Measurements from ENCODE around the gene SH3PXD2B. TPM values are rescaled to one million over a fixed set of nuclear protein-coding genes. Genes with fewer than 3 reads are reported as not detected.

The SH3PXD2B gene
- polyA plus RNA-seq, 3 donors = 0.19 to 0.77 (median 0.31) TPM

DNA sequence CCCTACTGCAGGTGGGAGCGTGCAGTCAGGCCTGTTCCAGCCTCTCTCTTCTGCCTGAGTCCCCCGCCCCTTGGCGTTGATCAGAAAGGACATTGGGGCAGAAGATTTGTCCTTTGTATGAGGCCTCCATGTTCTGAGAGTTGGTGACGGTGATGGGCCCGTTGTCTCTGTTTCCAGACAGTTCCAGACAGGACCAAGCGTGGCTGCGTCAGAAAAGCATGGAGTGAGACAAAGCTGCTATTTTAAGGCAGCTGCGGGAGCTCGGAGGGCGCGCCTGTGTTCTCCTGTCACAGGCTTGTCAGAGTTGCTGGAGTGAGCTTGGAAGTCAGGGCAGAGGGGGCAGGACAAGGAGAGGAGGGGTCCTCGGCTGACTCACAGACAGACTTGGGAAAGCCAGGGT, 32.1 kb upstream of the SH3PXD2B start:
- Histone ChIP-seq H2AFZ (ENCODE audit: insufficient read depth, low read depth, low read length, poor library complexity, severe bottlenecking) (no peak overlapping the region), H3K9me3 (replicated peaks in 1 of 2; ENCODE audit: control insufficient read depth in 1 of 2, insufficient read depth in 1 of 2, low read length in 2 of 2) (peaks cover 6% of the 10 kb centered on the region in 2 donors), H3K9ac (ENCODE audit: insufficient read depth, low read length, poor library complexity, severe bottlenecking) (no peak overlapping the region), H4K20me1 (ENCODE audit: insufficient read depth, low read length) (no peaks in the 10 kb centered on the region), H3K4me2 (replicated peaks; ENCODE audit: extremely low read depth, low read length, poor library complexity, severe bottlenecking) (no peak overlapping the region), H3K27me3 (ENCODE audit: control insufficient read depth in 2 of 2, insufficient read depth in 2 of 2, low read length in 2 of 2) (no peaks in the 10 kb centered on the region), H3K4me3 (replicated peaks in 1 of 3; ENCODE audit: low read depth in 2 of 3, low read length in 3 of 3) (no peak overlapping the region), H3K36me3 (replicated peaks in 1 of 2; ENCODE audit: control insufficient read depth in 1 of 2, insufficient read depth in 2 of 2, low read length in 2 of 2) (no peaks in the 10 kb centered on the region), H3K27ac (ENCODE audit: low read depth in 1 of 2, low read length in 2 of 2) (no peak overlapping the region), H3K4me1 (ENCODE audit: control insufficient read depth in 1 of 2, insufficient read depth in 2 of 2, low read length in 2 of 2) (no peaks in the 10 kb centered on the region), H3K79me2 (ENCODE audit: insufficient read depth, low read length) (no peaks in the 10 kb centered on the region)
- H3K36me3 Mint-ChIP-seq = no peaks in the 10 kb centered on the region
- no peaks in the 10 kb centered on the region for H3K4me1 Mint-ChIP-seq
- intact Hi-C loops (cut with micrococcal nuclease) = no loop called here
- H3K27me3 Mint-ChIP-seq (ENCODE audit: low read depth in 3 of 3) = peaks cover 4 to 5% (median 4%) of the 10 kb centered on the region in 3 donors
- TF ChIP-seq, protein P1, sequence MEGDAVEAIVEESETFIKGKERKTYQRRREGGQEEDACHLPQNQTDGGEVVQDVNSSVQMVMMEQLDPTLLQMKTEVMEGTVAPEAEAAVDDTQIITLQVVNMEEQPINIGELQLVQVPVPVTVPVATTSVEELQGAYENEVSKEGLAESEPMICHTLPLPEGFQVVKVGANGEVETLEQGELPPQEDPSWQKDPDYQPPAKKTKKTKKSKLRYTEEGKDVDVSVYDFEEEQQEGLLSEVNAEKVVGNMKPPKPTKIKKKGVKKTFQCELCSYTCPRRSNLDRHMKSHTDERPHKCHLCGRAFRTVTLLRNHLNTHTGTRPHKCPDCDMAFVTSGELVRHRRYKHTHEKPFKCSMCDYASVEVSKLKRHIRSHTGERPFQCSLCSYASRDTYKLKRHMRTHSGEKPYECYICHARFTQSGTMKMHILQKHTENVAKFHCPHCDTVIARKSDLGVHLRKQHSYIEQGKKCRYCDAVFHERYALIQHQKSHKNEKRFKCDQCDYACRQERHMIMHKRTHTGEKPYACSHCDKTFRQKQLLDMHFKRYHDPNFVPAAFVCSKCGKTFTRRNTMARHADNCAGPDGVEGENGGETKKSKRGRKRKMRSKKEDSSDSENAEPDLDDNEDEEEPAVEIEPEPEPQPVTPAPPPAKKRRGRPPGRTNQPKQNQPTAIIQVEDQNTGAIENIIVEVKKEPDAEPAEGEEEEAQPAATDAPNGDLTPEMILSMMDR (IDR thresholded peaks at IDR 0.05) = no peak
- no peak overlapping the region for H3K27ac Mint-ChIP-seq
- WGBS (ENCODE audit: insufficient coverage) = 93% methylated on average over 10 of the region's 12 CpGs
- H3K4me3 Mint-ChIP-seq = no peak overlapping the region
- DNase-seq = no peak
- peaks cover 0 to 4% (median 2%) of the 10 kb centered on the region in 7 donors for H3K9me3 Mint-ChIP-seq

DNA sequence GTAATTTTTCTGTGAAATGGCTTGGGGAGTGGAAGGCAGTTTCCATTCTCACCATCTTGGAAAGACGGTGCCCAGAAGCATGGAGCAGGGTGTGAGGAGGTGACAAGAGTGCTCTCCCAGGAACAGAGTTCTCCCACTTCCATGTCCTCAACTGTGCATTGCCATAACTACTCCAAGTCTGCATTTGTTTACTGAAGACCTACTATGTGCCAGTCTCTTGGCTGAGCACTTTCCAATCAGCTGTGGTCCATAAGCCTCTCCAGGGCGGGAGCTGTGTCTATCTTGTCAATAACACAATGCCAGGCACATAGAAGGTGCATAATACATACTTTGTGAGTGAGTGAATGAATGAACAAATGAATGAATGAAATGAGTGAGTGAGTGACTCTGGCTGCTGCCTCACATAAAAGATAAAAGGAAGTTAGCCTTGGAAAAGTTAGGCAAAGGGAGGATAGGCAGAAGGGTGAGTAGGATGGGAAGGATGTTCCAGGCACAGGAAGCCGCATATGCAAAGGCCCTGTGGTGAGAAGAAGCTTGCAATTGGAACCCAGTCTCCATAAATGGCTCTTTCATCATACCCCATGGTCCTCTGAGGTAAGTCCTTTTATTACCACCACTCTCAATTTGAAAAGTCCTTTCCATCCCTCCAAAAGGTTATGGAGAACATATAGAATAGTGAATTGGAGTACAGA, 31.3 kb upstream of the SH3PXD2B start:
- Histone ChIP-seq H3K79me2 (ENCODE audit: insufficient read depth, low read length) (no peaks in the 10 kb centered on the region), H2AFZ (ENCODE audit: insufficient read depth, low read depth, low read length, poor library complexity, severe bottlenecking) (no peak overlapping the region), H3K27ac (ENCODE audit: low read depth in 1 of 2, low read length in 2 of 2) (no peak overlapping the region), H3K27me3 (ENCODE audit: control insufficient read depth in 2 of 2, insufficient read depth in 2 of 2, low read length in 2 of 2) (no peaks in the 10 kb centered on the region), H3K4me3 (replicated peaks in 1 of 3; ENCODE audit: low read depth in 2 of 3, low read length in 3 of 3) (no peak overlapping the region), H3K9ac (ENCODE audit: insufficient read depth, low read length, poor library complexity, severe bottlenecking) (no peak overlapping the region), H3K4me1 (ENCODE audit: control insufficient read depth in 1 of 2, insufficient read depth in 2 of 2, low read length in 2 of 2) (no peaks in the 10 kb centered on the region), H3K4me2 (replicated peaks; ENCODE audit: extremely low read depth, low read length, poor library complexity, severe bottlenecking) (no peak overlapping the region), H4K20me1 (ENCODE audit: insufficient read depth, low read length) (no peaks in the 10 kb centered on the region), H3K9me3 (replicated peaks in 1 of 2; ENCODE audit: control insufficient read depth in 1 of 2, insufficient read depth in 1 of 2, low read length in 2 of 2) (peaks cover 6% of the 10 kb centered on the region in 2 donors), H3K36me3 (replicated peaks in 1 of 2; ENCODE audit: control insufficient read depth in 1 of 2, insufficient read depth in 2 of 2, low read length in 2 of 2) (no peaks in the 10 kb centered on the region)
- no peak for DNase-seq
- Mint-ChIP-seq H3K36me3 (no peaks in the 10 kb centered on the region), H3K27me3 (ENCODE audit: low read depth in 3 of 3) (peaks cover 4 to 8% (median 4%) of the 10 kb centered on the region in 3 donors), H3K27ac (no peak overlapping the region), H3K4me1 (no peaks in the 10 kb centered on the region), H3K9me3 (peaks cover 0 to 4% (median 2%) of the 10 kb centered on the region in 7 donors), H3K4me3 (no peak overlapping the region)
- TF ChIP-seq, protein P1 (IDR thresholded peaks at IDR 0.05) = no peak
- 83% methylated on average over 1 of the region's 3 CpGs for WGBS (ENCODE audit: insufficient coverage)
- intact Hi-C loops (cut with micrococcal nuclease) = no loop called here

All from CD14-positive monocyte (primary cell).